ENCODE results near the gene ROR2. TPM values are rescaled to one million over a fixed set of nuclear protein-coding genes. Genes with fewer than 3 reads are reported as not detected.

The ROR2 gene
- total and polyA plus RNA-seq, 2 of the 8 experiments (the other 6 are each of a cell fraction or from before 2014, with no cell fraction given) = 2.7 to 4.3 TPM

GRCh38 chr9:91700475-91700874, 249.6 kb downstream of the ROR2 start (continued):
- TF ChIP-seq NRF1 (IDR thresholded peaks at IDR 0.05; ENCODE audit: low read depth, low read length) (no peak), SUZ12 (IDR thresholded peaks at IDR 0.05; ENCODE audit: low read length) (no peak)

All from H1 (cell line).